Adipocyte (in vitro differentiated cells): ENCODE measurements around the gene SPDEF.

Source experiments
- DNase-seq: peaks from one replicate; pipeline ENCODE4 v3.0.0-alpha.2; 2015; ENCODE audit warnings: low read depth
- H3K27me3 ChIP-seq: replicated peaks from 2 replicates; pipeline ENCODE4 v1.7.0; 2013; ENCODE audit warnings: mild to moderate bottlenecking, low read length, moderate library complexity; ENCODE audit not compliant: control insufficient read depth, insufficient read depth
- H3K36me3 ChIP-seq: 2 replicates; pipeline ENCODE4 v1.7.0; 2013; ENCODE audit warnings: low read length, mild to moderate bottlenecking, moderate library complexity; ENCODE audit not compliant: control insufficient read depth, insufficient read depth, severe bottlenecking
- H3K4me1 ChIP-seq: 2 replicates; pipeline ENCODE4 v1.7.0; 2013; ENCODE audit warnings: mild to moderate bottlenecking, low read length, moderate library complexity; ENCODE audit not compliant: control insufficient read depth, insufficient read depth
- H3K4me3 ChIP-seq: 2 replicates; pipeline ENCODE4 v1.7.0; 2013; ENCODE audit warnings: mild to moderate bottlenecking, low read length, moderate library complexity
- H3K9ac ChIP-seq: 2 replicates; pipeline ENCODE4 v1.7.0; 2013; ENCODE audit warnings: mild to moderate bottlenecking, low read length, moderate library complexity
- H3K9me3 ChIP-seq: 2 replicates; pipeline ENCODE4 v1.7.0; 2013; ENCODE audit warnings: mild to moderate bottlenecking, low read length, moderate library complexity; ENCODE audit not compliant: control insufficient read depth

Gene SPDEF

GRCh38 chr6:34523441-34524206, 32.5 kb downstream of the SPDEF start:
- DNase-seq: no peak
- H3K9me3 ChIP-seq: no peaks in the 10 kb centered on the region
- H3K27me3 ChIP-seq: peaks cover 11% of the 10 kb centered on the region

DNA sequence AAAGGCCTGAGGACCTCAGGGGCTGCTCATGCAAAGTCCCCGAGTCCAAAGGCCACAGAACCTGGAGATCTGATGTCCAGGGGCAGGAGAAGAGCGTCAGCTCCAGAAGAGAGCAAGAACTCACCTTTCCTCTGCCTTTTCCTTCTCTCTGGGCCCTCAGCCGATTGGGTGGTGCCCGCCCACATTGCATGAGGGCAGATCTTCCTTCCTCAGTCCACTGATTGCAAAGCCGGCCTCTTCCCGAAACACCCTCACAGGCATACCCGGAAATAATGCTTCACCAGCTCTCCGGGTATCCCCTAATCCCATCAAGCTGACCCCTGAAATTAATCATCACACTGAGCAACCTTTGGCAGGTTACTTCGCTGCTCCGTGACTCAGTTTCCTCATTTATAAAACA, 33.4 kb downstream of the SPDEF start:
- H3K4me1 ChIP-seq: peaks cover 7% of the 10 kb centered on the region
- H3K27me3 ChIP-seq: peaks cover 18% of the 10 kb centered on the region
- DNase-seq: no peak
- no peaks in the 10 kb centered on the region for H3K36me3 ChIP-seq
- H3K4me3 ChIP-seq: no peak overlapping the region
- H3K9ac ChIP-seq: no peak overlapping the region
- H3K9me3 ChIP-seq: no peaks in the 10 kb centered on the region

More at GRCh38 chr6:34523441-34524206, 32.5 kb downstream of the SPDEF start:
- no peaks in the 10 kb centered on the region for H3K36me3 ChIP-seq
- H3K4me3 ChIP-seq: no peak overlapping the region
- peaks cover 7% of the 10 kb centered on the region for H3K4me1 ChIP-seq
- no peak overlapping the region for H3K9ac ChIP-seq

- H3K9ac ChIP-seq: no peak overlapping the region
- no peaks in the 10 kb centered on the region for H3K36me3 ChIP-seq
- no peaks in the 10 kb centered on the region for H3K9me3 ChIP-seq
- peaks cover 5% of the 10 kb centered on the region for H3K4me1 ChIP-seq
- no peak for DNase-seq
- H3K27me3 ChIP-seq: peaks cover 26% of the 10 kb centered on the region
- H3K4me3 ChIP-seq: no peak overlapping the region
These were observed 34.5 kb downstream of the SPDEF start for GRCh38 chr6:34521463-34522285.

- DNase-seq: no peak
- Histone ChIP-seq H3K4me3 (no peak overlapping the region), H3K4me1 (no peaks in the 10 kb centered on the region)
These were observed 35.3 kb downstream of the SPDEF start for GRCh38 chr6:34520645-34521462.

DNA sequence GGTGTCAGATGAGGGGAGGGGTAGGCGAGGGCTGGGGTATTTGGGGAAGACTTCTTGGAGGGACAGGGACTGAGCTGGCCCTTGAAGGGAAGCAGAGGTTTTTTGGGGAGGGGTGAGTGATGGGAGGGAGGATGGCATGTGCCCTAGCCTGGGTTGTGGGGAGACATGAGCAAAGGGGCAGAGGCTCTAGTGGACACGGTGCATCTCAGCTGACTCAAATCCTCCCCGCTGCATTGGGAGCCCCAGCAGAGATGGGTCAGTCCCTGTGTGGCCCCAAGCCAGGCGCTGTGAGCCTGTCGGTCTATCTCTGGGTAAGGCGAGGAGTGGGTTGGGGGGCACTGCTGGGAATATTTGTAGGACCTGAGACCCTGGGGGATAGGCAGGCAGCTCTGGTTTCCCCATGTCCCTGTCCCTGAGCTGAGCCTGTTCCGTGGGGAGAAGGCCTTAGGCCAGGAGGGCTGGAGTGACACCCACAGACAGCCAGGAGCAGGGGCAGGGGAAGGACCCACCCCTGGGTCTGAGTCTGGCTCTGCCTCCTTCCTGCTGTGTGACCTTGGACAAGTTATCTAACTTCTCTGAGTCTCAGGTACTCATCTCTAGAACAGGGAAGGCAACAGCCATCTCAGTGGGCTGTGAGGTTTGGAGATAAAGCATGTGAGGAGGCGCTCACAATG, 36.0 kb downstream of the SPDEF start:
- Histone ChIP-seq H3K9ac (no peak overlapping the region), H3K4me1 (no peaks in the 10 kb centered on the region), H3K36me3 (no peaks in the 10 kb centered on the region), H3K27me3 (peaks cover 40% of the 10 kb centered on the region), H3K4me3 (no peak overlapping the region), H3K9me3 (no peaks in the 10 kb centered on the region)
- no peak for DNase-seq

More at GRCh38 chr6:34520645-34521462, 35.3 kb downstream of the SPDEF start:
- H3K27me3 ChIP-seq: peaks cover 34% of the 10 kb centered on the region
- no peaks in the 10 kb centered on the region for H3K9me3 ChIP-seq
- H3K9ac ChIP-seq: no peak overlapping the region
- H3K36me3 ChIP-seq: no peaks in the 10 kb centered on the region

DNA sequence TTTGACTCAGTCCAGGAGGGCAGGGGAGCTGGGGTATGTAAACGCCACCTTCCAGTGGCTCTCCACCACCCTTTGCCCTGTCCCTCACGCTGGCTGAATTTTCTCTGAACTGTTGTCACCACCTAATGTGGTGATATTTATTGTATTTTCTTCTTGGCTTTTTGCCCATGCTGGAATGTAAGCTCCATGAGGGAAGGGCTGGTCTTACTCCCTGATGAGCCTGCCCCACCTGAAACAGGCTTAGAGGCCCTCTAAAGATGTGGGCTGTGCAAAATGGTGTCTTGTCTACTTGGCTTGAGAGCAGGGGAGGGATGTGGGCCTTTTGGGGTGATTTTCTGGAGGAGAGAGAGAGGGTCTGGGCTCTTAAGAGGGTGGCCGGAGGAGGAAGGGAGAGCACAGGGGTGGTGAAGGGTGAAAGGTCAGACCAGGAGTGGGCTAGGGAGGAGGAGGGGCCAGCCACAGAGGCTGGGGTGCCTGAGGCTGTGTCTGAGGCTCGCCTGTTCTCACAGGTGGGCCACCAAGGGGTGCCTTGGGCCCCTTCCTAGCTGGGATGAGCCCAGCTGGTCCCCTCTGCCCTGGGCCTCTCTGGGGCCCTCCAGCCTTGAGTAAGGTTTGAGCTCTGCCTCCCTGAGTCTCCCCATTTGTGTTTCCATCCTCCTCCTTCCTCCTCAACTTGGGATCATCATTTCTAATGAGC, 37.3 kb downstream of the SPDEF start:
- no peak for DNase-seq
- Histone ChIP-seq H3K4me3 (no peak overlapping the region), H3K4me1 (no peaks in the 10 kb centered on the region), H3K9me3 (no peaks in the 10 kb centered on the region), H3K9ac (no peak overlapping the region), H3K27me3 (peaks cover 53% of the 10 kb centered on the region), H3K36me3 (no peaks in the 10 kb centered on the region)

- Histone ChIP-seq H3K9ac (no peak overlapping the region), H3K36me3 (no peaks in the 10 kb centered on the region), H3K27me3 (peaks cover 54% of the 10 kb centered on the region), H3K9me3 (no peaks in the 10 kb centered on the region), H3K4me1 (no peaks in the 10 kb centered on the region), H3K4me3 (no peak overlapping the region)
- no peak for DNase-seq
These were observed 38.2 kb downstream of the SPDEF start for GRCh38 chr6:34517966-34518365.

DNA sequence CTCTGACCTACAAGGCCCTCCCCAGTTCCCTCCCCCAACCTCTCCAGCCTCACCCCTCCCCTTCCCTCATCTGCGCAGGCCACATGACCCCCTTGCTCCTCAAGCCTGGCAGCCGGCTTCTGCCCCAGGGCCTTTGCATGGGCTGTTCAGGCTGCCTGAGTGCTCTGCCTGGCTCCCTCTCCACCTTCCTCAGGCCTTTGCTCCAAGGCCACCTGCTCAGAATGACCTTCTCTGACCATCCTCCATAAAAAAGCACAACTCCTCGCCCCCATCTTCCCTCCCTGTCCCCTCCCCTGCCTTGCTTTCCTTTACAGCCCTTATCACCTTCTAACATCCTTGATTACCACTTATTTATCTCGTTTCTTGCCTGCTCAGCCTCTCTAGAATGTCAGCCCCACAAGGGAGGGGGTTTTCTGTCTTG, 38.7 kb downstream of the SPDEF start:
- no peak for DNase-seq
- H3K36me3 ChIP-seq: no peaks in the 10 kb centered on the region
- H3K9me3 ChIP-seq: no peaks in the 10 kb centered on the region
- H3K4me3 ChIP-seq: no peak overlapping the region
- H3K27me3 ChIP-seq: peaks cover 54% of the 10 kb centered on the region
- no peaks in the 10 kb centered on the region for H3K4me1 ChIP-seq
- no peak overlapping the region for H3K9ac ChIP-seq

- Histone ChIP-seq H3K9me3 (no peaks in the 10 kb centered on the region), H3K9ac (no peak overlapping the region), H3K4me3 (no peak overlapping the region), H3K27me3 (peaks cover 58% of the 10 kb centered on the region), H3K4me1 (no peaks in the 10 kb centered on the region), H3K36me3 (no peaks in the 10 kb centered on the region)
- no peak for DNase-seq
These were observed 39.5 kb downstream of the SPDEF start for GRCh38 chr6:34516391-34517324.
